NCI-H1694 treated with DMSO at 0.1 percent for 48 hours (cell line): ENCODE measurements around the gene CATSPERD.
A peak's percentile ranks its signal among the peaks of the same experiment; 100 is the strongest.

Source experiments
- DNase-seq: peaks from one replicate; lab custom pipeline; 2025; lab: John Stamatoyannopoulos, UW

The CATSPERD gene

DNA sequence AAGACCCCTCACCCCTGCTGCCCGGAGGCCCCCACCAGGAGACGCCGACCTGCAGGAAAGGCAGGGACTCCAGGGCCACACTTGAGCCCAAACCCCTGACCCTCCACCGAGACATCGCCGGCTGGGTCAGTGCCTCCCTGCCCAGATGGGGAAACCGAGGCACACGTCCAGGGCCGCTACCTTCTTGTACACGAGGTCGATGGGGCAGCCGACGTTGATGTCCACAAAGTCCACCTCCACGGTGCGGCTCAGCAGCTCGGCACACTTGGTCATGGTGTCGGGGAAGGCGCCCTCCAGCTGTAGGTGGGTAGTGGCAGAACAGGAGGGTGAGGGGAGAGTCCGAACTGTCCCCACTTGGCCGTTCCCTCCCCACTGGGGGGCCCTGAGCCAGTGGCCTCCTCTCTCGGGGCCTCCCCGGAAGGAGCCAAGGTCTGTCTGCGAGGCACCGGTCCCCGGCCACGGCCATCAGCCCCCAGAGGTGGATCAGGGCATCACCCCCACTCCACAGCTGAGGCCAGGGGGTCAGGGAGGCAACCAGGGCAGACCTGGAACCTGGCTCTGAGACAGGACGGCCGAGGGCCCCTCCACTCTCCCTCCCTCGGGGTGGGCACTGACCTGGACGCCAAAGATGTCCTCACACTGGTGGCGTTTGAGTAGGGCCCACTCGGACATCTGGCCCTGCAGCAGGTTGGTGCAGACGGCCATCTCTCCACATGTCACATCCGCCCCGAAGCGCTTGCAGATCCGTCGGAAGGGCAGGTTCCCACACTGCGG, 67.2 kb downstream of the CATSPERD start:
- no peak for DNase-seq

DNA sequence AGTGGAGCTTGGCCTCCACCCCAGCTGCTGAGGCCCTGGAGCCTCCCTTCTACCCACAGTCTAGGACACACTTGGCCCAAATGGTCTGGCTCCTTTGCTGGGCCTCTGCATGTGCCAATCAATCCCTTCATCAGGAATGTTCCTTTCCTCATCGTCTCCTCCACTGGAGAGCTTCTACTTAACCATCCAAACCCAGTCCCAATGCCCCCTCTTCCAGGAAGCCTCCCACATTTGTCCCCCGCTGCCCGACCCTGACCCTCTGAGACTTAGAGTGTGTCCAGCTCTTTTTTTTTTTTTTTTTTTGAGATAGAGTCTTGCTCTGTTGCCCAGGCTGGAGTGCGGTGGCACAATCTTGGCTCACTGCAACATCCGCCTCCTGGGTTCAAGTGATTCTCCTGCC, 68.0 kb downstream of the CATSPERD start:
- DNase-seq = no peak

DNA sequence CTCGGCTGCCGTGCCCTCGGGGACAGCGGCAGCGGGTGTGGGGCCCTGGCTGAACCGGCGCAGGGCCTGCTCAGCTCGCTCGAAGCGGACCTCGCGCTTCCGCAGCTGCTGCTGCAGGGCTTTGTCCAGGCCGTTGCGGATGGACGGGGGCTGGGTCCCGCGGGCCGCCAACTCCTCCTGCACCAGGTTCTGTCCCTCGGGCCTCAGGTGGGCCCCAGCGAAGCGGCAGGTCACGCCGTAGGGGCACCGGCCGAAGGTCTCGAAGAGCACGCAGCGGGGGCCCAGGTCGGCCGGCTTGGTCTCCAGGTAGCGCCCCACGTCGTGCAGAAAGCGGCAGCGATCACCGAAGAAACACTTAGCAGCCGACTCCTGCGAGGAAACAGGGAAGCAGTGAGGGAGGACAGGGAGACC, 68.9 kb downstream of the CATSPERD start:
- no peak for DNase-seq

DNA sequence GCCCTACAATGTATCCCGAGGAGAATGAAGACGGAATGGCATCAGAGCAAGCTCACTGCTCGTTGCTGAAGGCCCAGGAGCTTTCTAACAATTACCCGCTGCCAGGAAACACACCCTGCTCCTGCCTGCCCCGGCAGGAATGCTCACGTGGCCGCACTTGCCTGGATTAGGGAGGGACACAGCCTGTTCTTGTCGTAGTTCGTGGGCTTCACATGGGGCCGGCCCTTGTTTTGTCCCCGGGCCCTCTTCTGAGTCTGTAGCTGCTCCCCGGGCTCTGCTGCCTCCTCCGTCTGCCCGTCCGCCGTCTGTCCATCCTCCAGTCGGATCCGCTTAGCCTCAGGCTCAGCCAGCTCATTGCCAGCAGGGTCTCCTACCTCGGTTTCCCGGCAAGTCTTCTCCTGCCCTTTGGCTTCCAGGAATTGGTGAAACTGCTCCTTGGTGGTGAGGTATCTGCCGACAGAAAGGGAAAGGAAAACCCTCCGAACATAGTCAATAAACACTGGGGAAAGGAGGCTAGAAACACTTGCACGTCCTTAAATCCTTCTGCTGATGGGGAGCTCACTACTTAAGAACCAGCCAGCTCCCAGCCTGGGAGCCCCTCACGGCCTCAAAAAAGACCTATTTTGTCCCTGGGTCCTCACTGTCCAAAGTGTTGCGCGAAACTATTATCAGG, 69.6 kb downstream of the CATSPERD start:
- no peak for DNase-seq

DNA sequence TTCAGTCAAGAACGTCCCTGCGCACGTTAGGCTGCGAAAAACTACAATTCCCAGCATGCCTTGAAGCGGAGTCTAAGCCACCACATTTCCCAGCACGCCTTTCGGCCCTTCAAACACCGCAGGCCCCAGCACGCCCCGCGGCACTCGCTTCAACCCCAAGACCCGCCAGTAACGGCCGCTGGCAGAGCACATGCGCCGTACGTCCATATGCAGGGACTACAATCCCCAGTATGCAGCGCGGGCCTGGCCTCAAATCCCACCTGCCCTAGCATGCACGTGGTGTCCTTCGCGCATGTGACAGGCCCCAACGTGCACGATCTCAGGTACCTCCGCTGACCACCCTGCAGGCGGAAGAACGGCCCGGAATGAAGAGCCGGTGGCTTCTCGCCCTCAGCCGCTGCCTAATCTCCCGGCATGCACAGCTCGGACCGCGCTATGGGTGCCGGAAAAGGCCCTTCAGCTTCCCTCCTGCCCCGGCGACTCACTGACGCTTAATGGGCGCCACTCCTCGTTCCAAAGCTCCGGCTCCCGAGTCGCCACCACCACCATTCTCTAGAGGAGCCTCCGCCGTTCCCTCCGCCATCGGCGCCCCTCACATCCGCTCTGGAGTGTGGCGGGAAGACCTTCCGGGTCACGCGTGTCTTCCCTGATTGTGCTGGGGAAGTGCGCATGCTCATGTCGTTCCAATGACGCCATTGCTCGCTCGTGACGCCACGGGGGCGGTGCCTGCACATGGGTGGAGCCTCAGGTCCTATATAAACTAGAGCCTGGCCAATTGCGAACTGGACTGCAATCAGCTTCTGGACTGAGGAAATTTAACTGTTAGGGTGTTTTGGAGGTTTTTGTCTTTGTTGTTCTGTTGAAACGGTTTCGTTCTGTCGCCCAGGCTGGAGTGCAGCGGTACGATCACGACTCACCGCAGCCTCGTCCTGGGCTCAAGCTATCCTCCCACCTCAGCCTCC, 70.4 kb downstream of the CATSPERD start, which contains the start of gene DUS3L:
Gene DUS3L, minus strand, starts transcription at position 605 of the 962 bp plus-strand sequence. Its CDS starts 22 bp downstream, at position 583.
- DNase-seq = peak; percentile 93

DNA sequence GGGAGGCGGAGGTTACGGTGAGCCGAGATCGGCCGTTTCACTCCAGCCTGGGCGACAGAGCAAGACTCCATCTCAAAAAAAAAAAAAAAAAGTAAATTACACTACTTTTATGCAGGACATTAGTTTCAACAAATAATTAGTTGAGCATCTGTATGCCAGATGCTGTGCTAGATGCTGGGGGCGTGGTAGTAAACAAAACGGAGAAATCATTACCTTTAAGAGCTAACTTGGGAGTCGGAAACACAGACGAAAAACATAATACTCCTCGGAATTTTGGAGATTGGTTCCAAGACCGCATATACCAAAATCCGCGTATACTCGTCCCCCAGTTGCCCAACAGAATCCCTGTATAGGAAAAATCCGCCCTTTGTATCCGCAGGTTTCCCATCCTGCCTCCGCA, 71.8 kb downstream of the CATSPERD start:
- DNase-seq = no peak

DNA sequence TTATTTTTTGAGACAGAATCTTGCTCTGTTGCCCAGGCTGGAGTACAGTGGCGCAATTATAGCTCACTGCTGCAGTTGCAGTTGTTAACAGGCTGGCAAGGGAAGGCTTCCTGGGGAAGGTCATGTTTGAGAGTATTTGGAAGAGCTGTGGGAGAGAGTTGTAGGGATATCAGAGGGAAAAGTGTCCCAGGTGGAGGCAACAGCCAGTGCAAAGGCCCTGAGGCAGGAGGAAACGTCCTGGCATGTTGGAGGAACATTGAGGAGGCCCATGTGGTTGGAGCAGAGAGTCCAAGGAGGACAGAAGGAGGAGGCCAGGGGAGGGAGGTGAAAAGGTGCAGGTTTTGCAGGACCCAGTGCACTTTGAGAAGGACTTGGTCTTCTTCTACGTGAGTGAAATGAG, 72.8 kb downstream of the CATSPERD start:
- no peak for DNase-seq

DNA sequence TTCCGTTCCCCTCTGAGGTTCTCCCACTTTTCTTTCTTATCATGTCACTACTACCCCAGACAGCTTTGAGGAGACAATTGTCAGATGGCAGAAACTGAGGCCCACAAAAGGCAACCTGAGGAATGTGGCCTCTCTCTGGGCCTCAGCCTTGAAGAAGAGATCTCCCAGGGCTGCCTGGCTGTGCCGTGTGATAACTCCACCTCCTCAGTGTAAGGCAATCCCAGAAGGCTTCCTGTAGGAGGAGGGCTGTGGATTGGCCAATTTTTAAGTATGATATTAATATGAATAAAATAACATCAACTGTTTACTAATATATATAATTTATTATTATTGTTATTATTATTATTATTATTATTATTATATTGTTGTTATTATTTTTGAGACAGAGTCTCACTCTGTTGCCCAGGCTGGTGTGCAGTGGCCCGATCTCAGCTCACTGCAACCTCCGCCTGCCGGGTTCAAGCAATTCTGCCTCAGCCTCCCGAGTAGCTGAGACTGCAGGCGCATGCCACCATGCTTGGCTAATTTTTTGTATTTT, 75.0 kb downstream of the CATSPERD start:
- no peak for DNase-seq

DNA sequence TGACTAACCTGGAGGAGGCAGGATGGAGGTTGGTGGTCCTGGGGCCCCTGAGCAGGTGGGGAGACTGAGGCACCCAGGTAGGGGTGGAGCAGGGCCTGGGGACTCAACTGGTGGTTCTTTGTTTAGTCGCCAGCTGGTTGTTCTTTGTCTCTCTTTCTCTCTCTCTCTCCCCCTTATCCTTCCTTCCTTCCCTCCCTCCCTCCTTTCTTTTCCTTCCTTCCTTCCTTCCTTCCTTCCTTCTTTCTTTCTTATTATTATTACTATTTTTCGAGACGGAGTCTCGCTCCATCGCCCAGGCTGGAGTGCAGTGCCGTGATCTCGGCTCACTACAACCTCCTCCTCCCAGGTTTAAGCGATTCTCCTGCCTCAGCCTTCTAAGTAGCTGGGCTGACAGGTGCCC, 77.8 kb downstream of the CATSPERD start:
- DNase-seq = no peak

DNA sequence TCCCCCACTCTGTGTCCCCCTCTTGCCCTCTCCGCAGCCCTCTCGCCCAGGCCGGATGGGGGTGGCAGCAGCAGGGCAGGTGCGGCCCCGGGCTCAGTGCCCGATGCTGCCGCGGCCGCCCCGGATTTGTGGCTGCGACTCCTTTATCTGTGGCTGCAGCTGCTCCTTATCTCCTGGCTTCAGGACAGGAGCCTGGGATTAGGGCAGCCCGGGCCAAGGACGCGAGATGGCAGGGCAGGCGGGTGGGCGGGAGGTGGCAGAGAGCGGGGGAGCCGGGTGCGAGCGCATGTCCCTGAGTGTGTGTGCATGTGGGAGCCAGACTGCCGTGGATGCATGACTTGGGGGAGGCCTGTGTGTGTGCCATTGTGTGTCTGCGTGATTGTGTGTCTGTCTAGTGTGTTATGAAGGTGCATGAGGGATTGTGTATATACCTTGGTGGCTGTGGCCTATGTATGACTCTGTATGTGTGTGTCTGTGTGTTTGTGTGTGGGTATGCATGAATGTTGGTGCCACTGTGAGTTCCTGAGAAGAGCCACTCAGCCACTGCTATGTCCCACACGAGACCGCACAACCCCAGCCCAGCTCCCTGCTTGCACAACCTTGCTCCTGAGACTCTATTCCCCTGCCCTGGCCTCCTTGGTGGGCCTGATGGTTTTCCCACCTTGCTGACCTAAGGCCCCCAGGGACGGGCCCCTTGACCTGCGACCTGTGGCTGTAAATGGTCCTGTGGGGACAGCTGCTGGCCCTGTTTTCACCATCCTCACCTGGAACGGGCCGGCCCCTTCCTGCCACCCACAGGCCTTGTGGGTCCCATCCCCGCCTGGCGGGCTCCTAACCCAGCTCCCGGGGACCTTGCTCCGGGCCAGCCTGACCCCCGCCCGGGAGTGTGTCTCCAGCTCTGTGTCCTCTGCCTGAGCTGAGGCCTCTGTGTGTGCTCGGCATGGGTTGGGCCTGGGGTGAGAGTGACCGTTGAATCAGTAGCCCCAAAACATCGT, 79.1 kb downstream of the CATSPERD start:
- DNase-seq = no peak

DNA sequence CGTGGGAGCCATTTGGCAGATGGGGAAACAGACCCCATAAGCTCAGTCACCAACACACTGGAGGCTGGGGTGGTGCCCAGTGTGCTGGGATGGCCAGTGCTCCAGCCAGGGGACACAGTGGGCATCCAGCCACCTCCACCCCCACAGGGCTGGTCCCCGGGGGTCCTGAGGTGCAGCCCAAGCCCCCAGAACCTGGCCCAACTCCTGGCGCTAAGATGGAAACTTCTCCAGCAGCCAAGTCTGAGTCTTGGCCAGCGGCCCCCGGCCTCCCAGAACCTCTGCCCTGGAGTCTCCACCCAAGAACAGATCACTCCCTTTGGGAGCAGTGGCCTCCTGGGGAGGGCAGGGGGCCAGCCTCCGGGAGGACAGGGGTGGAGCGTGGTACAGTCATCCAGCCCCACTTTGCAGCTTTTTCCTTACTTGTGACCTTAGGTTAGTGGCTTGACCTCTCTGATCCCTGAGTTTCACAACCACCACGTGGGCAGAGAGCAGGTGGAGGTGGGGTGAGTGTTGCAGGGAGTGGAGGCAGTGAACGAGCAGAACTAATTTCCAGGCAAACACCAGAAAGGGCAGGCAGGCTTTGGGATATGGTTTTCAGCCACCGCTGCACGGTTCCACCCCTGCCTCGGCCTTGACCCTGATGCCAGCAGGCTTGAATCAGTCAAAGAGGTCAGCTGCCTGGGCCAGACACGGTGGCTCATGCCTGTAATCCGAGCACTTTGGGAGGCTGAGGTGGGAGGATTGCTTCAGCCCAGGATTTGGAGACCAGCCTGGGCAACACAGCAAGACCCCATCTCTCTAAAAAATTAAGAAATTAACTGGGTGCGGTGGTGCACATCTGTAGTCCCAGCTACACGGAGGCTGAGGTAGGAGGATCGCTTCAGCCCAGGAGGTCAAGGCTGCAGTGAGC, 80.2 kb downstream of the CATSPERD start:
- DNase-seq = no peak

DNA sequence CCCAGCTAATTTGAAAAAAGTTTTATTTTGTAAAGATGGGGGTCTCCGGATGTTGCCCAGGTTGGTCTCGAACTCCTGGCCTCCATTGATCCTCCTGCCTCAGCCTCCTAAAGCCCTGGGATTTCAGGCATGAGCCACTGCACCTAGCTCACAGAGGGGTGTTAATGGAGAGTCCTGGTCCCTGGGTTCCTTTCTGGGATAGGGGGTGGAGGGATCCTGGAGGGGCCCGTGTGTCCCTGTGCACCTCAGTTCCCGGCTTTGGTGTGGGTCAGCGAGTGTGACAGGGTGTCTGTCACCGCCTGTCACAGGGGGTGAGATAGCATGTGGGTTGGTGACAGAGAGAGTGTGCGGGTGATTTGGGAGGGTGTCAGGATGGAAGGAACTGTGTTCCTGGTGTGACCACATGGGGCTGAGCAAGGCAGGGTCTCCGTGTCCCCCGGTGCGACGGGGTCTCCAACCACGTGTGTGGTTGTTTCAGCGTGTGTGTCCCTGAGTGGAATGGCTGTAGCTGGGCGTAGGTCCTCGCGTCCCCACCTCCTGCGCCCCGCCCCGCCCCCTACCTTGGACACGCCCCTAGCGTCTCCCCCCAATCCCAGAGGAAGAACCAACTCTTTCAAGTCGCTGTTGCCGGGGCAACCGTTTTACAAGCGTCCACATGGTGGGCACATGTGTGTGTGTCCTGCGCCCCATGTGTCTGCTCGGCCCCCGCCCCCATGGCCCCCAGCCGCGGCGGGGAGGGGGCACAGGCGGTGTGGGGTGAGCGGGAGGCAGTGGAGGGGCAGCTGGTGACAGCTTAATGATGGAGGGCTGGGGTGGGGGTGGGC, 81.6 kb downstream of the CATSPERD start:
- no peak for DNase-seq

DNA sequence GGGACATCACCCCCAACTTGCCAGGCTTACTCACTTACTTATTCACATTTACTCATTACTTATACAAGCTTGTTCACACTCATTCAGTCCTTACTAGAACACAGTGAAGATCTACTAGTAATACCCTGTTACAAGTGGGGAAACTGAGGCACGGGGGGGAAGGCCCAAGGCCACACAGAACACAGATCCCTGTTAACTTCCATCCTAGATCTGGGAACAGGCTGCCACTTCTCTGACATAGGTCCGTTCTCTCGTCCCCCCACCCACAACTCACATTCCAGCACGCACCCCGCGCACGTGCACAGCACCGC, 83.0 kb downstream of the CATSPERD start:
- no peak for DNase-seq

DNA sequence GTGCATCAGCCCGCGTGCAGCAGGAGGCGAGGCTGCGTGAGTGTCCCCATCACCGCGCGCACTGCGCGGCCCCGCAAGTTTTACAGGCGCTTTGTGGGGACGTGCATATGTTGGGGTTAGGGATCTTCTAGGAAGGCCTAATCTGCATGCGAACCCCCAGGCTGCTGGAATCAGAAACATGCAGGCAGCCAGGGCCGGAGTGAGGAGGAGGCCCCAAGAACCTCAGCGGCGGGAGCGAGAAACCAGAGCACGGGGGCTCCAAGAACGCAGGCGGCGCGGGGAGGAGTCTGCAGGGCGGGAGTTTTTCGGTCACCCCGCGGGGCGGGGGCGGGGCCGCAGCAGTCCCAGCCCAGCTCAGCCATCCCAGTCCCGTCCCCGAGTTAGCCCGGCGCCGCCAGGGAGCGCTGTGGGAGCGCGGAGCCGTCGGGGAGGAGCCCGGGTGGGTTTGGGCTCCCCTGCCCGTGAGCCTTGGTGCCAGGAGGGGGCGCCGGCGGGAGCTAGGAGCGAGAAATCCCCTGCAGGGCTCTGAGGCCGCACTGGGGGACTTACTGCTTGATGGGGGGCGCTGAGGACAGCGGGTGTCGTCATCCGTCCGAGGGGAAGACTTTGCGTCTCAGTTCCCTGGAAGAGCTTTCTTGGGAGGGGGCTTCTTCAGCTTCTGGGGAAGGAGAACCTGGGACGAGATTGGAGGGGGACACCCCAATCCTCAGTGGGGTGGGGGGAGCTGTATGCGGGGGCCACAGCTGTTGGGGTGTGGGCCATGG, 83.5 kb downstream of the CATSPERD start:
- peak; percentile 79 for DNase-seq

DNA sequence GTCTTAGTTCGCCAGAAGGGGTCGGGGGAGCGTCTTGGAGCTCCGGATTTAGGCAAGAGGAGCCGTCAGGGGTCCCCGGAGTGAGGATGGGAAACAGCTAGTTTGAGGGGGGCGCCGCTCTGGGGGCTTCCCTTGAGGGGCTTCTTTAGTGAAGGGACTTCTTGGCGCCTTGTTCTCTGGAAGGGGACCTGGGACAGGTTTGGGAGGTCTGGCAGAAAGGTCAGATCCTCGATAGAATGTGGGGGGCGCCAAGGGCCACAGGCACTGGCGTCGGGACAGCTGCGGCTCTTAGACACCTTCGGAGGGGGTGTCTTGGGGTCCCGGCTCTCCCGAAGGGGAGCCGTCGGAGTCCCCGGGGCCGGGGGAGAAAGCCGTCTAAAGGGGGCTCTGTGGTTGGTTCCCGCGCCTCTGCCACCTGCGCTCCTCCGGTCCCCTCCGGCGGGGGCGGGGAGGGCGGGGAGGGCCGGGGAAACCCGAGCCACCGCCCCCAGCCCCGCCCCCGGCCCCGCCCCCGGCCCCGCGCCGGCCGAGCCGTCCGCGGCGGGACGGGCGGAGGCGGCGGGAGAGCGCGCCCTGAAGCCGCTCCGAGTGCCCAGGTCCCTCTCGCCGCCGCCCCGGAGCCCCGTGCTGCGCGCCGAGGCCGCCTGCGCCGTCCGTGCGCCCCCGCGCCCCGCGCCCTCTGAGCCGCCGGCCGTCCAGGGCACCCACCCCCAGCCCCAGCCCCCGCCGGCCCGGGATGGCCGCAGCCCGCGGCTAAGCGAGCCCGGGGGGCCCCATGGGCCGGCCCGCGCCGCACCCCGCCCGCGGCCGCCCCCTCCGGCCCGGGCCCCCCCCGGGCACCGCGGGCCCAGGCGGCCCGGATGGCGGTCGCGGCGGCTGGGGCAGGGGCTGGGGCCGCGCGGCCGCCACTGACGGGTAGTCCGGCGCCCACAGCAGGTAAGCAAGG, 84.4 kb downstream of the CATSPERD start, which contains the start of gene NRTN:
Gene NRTN, plus strand, starts transcription at position 552 of the 946 bp plus-strand sequence. CDS start 19,099 bp downstream, outside the sequence.
- DNase-seq = no peak

DNA sequence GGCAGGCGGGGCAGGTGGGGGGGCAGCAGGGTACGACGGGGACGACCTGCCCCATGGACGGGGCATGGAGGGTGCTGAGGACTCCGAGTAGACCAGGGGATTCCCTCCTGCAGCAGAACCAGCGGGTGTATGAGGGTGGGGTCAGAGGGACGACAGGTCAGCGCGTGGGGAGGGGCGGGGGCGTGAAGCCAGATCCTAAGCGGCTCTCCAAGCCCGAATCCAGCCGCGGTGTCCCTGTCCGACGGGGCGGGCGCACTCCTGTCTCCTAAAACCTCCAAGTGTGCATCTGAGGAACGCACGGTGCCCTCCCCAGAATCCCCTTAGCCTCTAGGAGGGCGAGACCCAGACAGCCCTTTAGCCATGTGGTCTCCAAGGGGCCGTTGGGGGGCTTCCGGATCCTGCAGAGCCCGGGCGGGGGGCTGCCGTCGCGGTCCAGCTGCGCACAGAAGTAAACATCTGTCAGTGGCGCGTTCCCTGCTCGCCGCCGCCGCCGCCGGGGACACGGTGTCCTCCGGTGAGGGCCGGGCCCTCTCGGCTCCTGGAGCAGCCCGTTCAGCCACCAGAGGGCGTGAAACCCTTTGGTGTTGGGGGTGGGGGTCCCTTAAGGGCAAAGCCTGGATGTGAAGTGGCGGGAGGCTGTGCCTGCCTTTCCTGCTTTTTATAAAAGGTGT, 85.2 kb downstream of the CATSPERD start:
- DNase-seq = peak; percentile 34
